K562 (cell line): ENCODE measurements around the gene SPATS2L. TPM values are rescaled to one million over a fixed set of nuclear protein-coding genes. Genes with fewer than 3 reads are reported as not detected.

ENCODE experiments used
- ATAC-seq: fragments of 200-7000 bp; cut with Tn5 transposase; 3 replicates; pipeline ENCODE4 v1.9.1; 2020; ENCODE audit warnings: moderate library complexity
- BruUV-seq: library from RNA; stranded (reverse); fragments of 400-500 nt; replicated peaks from 2 replicates; lab custom pipeline; 2021; lab: Mats Ljungman, UMichigan
- CTCF ChIA-PET: fragments of 300-600 bp; formaldehyde crosslinking; extraction: SDS; loops from one replicate; lab custom pipeline; 2021; ENCODE audit warnings: low intra/inter-chr PET ratio; lab: Yijun Ruan, JAX
- POLR2A ChIA-PET: fragments of 300-600, 350-650 bp; sonication (Branson Sonifier 250); formaldehyde crosslinking; extraction: SDS; loops from one replicate; lab custom pipeline; 2021; ENCODE audit warnings: antibody characterized with exemption, inconsistent platforms; lab: Yijun Ruan, JAX
- DNase-seq, 4 experiments: peaks; one replicate each; pipeline versions ENCODE4 v3.0.0 to v3.0.0-alpha.2; 2011 to 2018; ENCODE audit warnings: low spot score in 3 of 4, mixed read lengths in 3 of 4; ENCODE audit errors: extremely low read depth in 1 of 4
- FAIRE-seq: peaks from 2 replicates; lab custom pipeline; 2011; peaks lifted over from hg19 to GRCh38; lab: Jason Lieb, UNC
- H2AFZ ChIP-seq: 2 replicates; pipeline ENCODE4 v1.6.0; 2011; ENCODE audit warnings: low read depth, low read length, control low read depth, inconsistent platforms
- H3K27ac ChIP-seq: fragments of 200-600 bp; 3 replicates; pipeline ENCODE4 v1.8.0; 2011; ENCODE audit warnings: low read depth, mild to moderate bottlenecking, control low read depth, inconsistent platforms, low read length, moderate library complexity, mixed read lengths; ENCODE audit errors: extremely low read depth
- H3K27me3 ChIP-seq, 2 experiments: fragments of 300-600 bp in 1 of 2; 2 replicates in 1 of 2; 3 replicates in 1 of 2; pipeline versions ENCODE4 v1.6.0 to v1.8.0; 2011; ENCODE audit warnings: inconsistent platforms in 2 of 2, low read length in 2 of 2, mild to moderate bottlenecking in 1 of 2, mixed read lengths in 1 of 2, moderate library complexity in 1 of 2; ENCODE audit not compliant: control insufficient read depth in 2 of 2, insufficient read depth in 2 of 2
- H3K36me3 ChIP-seq: fragments of 300-600 bp; 3 replicates; pipeline ENCODE4 v1.8.0; 2011; ENCODE audit warnings: mild to moderate bottlenecking, low read length, inconsistent platforms; ENCODE audit not compliant: control insufficient read depth, insufficient read depth
- H3K4me1 ChIP-seq, 2 experiments: fragments of 200-600 bp in 1 of 2; replicated peaks in 1 of 2; 2 replicates in 1 of 2; 3 replicates in 1 of 2; pipeline versions ENCODE4 v1.5.1 to v1.8.0; 2011; ENCODE audit warnings: inconsistent platforms in 2 of 2, low read length in 2 of 2, mild to moderate bottlenecking in 1 of 2, mixed read lengths in 1 of 2, moderate library complexity in 1 of 2; ENCODE audit not compliant: control insufficient read depth in 2 of 2, insufficient read depth in 2 of 2
- H3K4me2 ChIP-seq: 2 replicates; pipeline ENCODE4 v1.6.1; 2011; ENCODE audit warnings: low read length, control low read depth, inconsistent platforms, mixed read lengths; ENCODE audit not compliant: insufficient read depth
- H3K4me3 ChIP-seq: fragments of 200-600 bp; sonication (generic), shearing (Covaris generic); 2 replicates; pipeline ENCODE4 v1.5.1; 2016; ENCODE audit warnings: control low read depth, inconsistent platforms
- H3K79me2 ChIP-seq: fragments of 200-600 bp; 3 replicates; pipeline ENCODE4 v1.8.0; 2011; ENCODE audit warnings: low read length, inconsistent platforms; ENCODE audit not compliant: control insufficient read depth, insufficient read depth
- H3K9ac ChIP-seq, 2 experiments: 2 replicates each; pipeline versions ENCODE4 v1.6.0 to v1.6.1; 2011; ENCODE audit warnings: low read depth in 2 of 2, low read length in 2 of 2, control low read depth in 1 of 2, inconsistent platforms in 1 of 2, mild to moderate bottlenecking in 1 of 2, mixed read lengths in 1 of 2; ENCODE audit not compliant: insufficient read depth in 1 of 2
- H3K9me1 ChIP-seq: one replicate; pipeline ENCODE4 v1.6.0; 2011; ENCODE audit warnings: inconsistent platforms, mild to moderate bottlenecking, low read length, moderate library complexity; ENCODE audit not compliant: control insufficient read depth, insufficient read depth
- H3K9me3 ChIP-seq: replicated peaks from 2 replicates; pipeline ENCODE4 v1.5.1; 2011; ENCODE audit warnings: low read depth, low read length, inconsistent platforms; ENCODE audit not compliant: control insufficient read depth, insufficient read depth
- H4K20me1 ChIP-seq: replicated peaks from 2 replicates; pipeline ENCODE4 v1.6.1; 2011; ENCODE audit warnings: low read length, inconsistent platforms, mixed read lengths; ENCODE audit not compliant: control insufficient read depth, insufficient read depth
- BDP1 ChIP-seq: IDR thresholded peaks from 3 replicates; pipeline ENCODE4 v1.6.1; 2011; ENCODE audit not compliant: insufficient read length, insufficient read depth
- CREM ChIP-seq: IDR thresholded peaks from 2 replicates; pipeline ENCODE4 v1.6.1; 2014; ENCODE audit warnings: antibody characterized with exemption, low read depth
- FIP1L1 ChIP-seq: fragments of 200-400 bp; formaldehyde crosslinking; IDR thresholded peaks from 2 replicates; pipeline ENCODE4 v1.6.1; 2018; ENCODE audit warnings: mild to moderate bottlenecking, low read depth, low read length; ENCODE audit not compliant: poor library complexity, severe bottlenecking
- GATAD2B ChIP-seq: fragments of 450-650 bp; IDR thresholded peaks from 2 replicates; pipeline ENCODE4 v1.6.1; 2017; ENCODE audit warnings: mild to moderate bottlenecking, borderline replicate concordance
- HMG20B ChIP-seq: fragments of 250-450 bp; sonication (Bioruptor Pico); IDR thresholded peaks from 2 replicates; pipeline ENCODE4 v1.5.0; 2021; ENCODE audit warnings: mild to moderate bottlenecking
- MTA2 ChIP-seq: fragments of 450-650 bp; IDR thresholded peaks from 2 replicates; pipeline ENCODE4 v1.6.1; 2016; ENCODE audit warnings: low read depth
- MTA3 ChIP-seq: fragments of 450-650 bp; formaldehyde crosslinking; IDR thresholded peaks from 2 replicates; pipeline ENCODE4 v1.6.1; 2017; ENCODE audit warnings: mild to moderate bottlenecking, borderline replicate concordance
- TSC22D4 ChIP-seq: fragments of 450-650 bp; IDR thresholded peaks from 2 replicates; pipeline ENCODE4 v1.6.1; 2016; ENCODE audit warnings: missing genetic modification characterization, missing biosample characterization, control low read depth
- WGBS: fragments of 100-300 bp; shearing (Covaris generic); methylation state at CpG from one replicate; pipeline ENCODE4 v1.1.6; 2016; ENCODE audit warnings: low coverage, mixed read lengths; ENCODE audit not compliant: insufficient coverage; ENCODE audit errors: missing lambda C conversion rate; 5-methylcytosine and 5-hydroxymethylcytosine counted together
- in situ Hi-C: fragments of 300-500 bp; cut with MboI; formaldehyde crosslinking; loops from 4 replicates; pipeline ENCODE4 v1.15.0; 2018; ENCODE audit warnings: inconsistent platforms, mixed read lengths
- intact Hi-C: fragments of 100-400 bp; cut with micrococcal nuclease; formaldehyde crosslinking; loops from 2 replicates; pipeline ENCODE4 v1.14.2; 2022
- polyA plus RNA-seq, 8 experiments: library from polyadenylated mRNA; depleted of rRNA in 4 of 8; stranded (reverse) in 5 of 8; unstranded in 3 of 8; fragments of >200 nt; fragmentation: Nextera tagmentation in 2 of 8; fragmentation: Illumina TruSeq in 1 of 8; extraction: Ambion mirVana in 2 of 8; extraction: Trizol in 1 of 8; gene quantifications; 2 replicates each; pipeline versions ENCODE4 v1.2.1 to v1.2.3, GENCODE V29; 2011 to 2014; ENCODE audit warnings: inconsistent platforms in 1 of 8, missing spikeins in 1 of 8
- total RNA-seq, 7 experiments: library from RNA; depleted of rRNA in 6 of 7; stranded (reverse); fragments of >200 nt in 6 of 7; fragmentation: Illumina TruSeq in 2 of 7; extraction: Trizol in 2 of 7; gene quantifications; 2 replicates each; pipeline versions ENCODE4 v1.2.1 to v1.2.3, GENCODE V29; 2011 to 2021; ENCODE audit warnings: low replicate concordance in 1 of 7
- TF ChIP-seq, protein P1 (sequence below): sonication (generic); formaldehyde crosslinking; IDR thresholded peaks from 2 replicates; pipeline ENCODE4 v1.8.1; 2023; ENCODE audit warnings: mild to moderate bottlenecking, missing genetic modification reagents
- TF ChIP-seq, protein P2 (sequence below): fragments of 250-450 bp; sonication (Bioruptor Pico); IDR thresholded peaks from 2 replicates; pipeline ENCODE4 v1.4.0; 2020; ENCODE audit warnings: mild to moderate bottlenecking
- TF ChIP-seq, protein P3 (sequence below): IDR thresholded peaks from 2 replicates; pipeline ENCODE4 v1.6.1; 2011; ENCODE audit not compliant: insufficient read length; ENCODE audit errors: extremely low read depth

SPATS2L gene
- total and polyA plus RNA-seq, 9 of the 15 experiments (the other 6 are each of a cell fraction or from before 2014, with no cell fraction given) = 11.3 to 41.5 (median 24.9) TPM

DNA sequence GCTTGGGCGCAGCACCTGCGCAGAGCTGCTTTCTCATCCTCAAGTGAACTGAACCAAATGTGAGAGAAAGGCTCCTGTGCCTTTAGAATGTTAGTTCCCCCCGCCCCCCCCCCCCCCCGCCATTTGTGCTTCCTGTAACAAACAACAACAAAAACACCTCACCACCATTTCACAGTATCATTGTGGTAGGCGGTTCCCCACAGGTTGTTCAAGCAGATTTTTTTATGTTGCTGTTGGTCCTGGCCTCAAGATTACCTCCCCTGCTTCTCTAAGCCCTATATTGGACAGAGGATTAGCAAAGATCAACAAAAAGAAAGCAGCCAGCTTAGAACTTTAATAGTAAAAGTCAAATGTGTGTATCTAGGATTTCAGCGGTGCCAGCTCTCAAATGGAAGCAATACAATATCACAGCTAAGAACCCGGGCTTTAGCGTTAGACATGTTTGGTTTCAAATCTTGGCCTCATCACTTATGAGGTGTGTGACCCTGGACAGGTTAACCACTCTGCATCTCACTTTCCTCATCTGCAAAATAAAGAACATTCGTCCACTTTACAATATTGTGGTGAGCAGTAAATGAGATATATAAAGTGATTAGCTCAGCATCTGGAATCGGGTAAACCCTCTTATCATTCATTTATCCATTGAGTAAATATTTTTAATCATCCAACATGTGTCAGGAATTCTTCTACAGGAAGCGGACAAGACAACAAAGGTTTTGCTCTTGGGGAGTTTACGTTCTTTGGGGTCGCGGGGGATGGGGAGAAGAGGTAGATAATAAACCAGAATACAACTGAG, 118.7 kb downstream of the SPATS2L start:
- intact Hi-C loops = no loop called here
- CTCF ChIA-PET = interaction anchor here (0.6 kb wide), 1 partner anchor 10 kb away, joined by 3 read pairs; no protein-coding TSS in a partner anchor
- BruUV-seq = no TSS peak
- no peaks in the 10 kb centered on the region for H3K36me3 ChIP-seq
- no peak for DNase-seq
- no peaks in the 10 kb centered on the region for H4K20me1 ChIP-seq
- peaks cover 0 to 4% of the 10 kb centered on the region in 2 experiments; a peak in 2 of 5 replicates for H3K4me1 ChIP-seq
- no peak for FAIRE-seq
- TF ChIP-seq FIP1L1 (no peak), CREM (no peak), MTA2 (no peak), GATAD2B (no peak), HMG20B (CRISPR knock-in tag) (no peak), BDP1 (no peak), MTA3 (no peak), TSC22D4 (tag) (no peak)
- TF ChIP-seq, protein P1, sequence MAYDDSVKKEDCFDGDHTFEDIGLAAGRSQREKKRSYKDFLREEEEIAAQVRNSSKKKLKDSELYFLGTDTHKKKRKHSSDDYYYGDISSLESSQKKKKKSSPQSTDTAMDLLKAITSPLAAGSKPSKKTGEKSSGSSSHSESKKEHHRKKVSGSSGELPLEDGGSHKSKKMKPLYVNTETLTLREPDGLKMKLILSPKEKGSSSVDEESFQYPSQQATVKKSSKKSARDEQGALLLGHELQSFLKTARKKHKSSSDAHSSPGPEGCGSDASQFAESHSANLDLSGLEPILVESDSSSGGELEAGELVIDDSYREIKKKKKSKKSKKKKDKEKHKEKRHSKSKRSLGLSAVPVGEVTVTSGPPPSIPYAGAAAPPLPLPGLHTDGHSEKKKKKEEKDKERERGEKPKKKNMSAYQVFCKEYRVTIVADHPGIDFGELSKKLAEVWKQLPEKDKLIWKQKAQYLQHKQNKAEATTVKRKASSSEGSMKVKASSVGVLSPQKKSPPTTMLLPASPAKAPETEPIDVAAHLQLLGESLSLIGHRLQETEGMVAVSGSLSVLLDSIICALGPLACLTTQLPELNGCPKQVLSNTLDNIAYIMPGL = no peak
- TF ChIP-seq, protein P2, sequence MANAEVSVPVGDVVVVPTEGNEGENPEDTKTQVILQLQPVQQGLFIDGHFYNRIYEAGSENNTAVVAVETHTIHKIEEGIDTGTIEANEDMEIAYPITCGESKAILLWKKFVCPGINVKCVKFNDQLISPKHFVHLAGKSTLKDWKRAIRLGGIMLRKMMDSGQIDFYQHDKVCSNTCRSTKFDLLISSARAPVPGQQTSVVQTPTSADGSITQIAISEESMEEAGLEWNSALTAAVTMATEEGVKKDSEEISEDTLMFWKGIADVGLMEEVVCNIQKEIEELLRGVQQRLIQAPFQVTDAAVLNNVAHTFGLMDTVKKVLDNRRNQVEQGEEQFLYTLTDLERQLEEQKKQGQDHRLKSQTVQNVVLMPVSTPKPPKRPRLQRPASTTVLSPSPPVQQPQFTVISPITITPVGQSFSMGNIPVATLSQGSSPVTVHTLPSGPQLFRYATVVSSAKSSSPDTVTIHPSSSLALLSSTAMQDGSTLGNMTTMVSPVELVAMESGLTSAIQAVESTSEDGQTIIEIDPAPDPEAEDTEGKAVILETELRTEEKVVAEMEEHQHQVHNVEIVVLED (CRISPR knock-in tag) = no peak
- TF ChIP-seq, protein P3, sequence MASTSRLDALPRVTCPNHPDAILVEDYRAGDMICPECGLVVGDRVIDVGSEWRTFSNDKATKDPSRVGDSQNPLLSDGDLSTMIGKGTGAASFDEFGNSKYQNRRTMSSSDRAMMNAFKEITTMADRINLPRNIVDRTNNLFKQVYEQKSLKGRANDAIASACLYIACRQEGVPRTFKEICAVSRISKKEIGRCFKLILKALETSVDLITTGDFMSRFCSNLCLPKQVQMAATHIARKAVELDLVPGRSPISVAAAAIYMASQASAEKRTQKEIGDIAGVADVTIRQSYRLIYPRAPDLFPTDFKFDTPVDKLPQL = no peak
- H3K9me3 ChIP-seq = no peaks in the 10 kb centered on the region
- H3K79me2 ChIP-seq = no peaks in the 10 kb centered on the region
- in situ Hi-C loops = no loop called here
- no peak overlapping the region for H3K9ac ChIP-seq
- ATAC-seq = no peak
- no peak overlapping the region for H3K4me2 ChIP-seq
- 66% methylated on average over 12 of the region's 14 CpGs for WGBS
- no peak overlapping the region for H3K4me3 ChIP-seq
- POLR2A ChIA-PET = interaction anchor here (0.9 kb wide), 1 partner anchor 10 kb away, joined by 6 read pairs; no protein-coding TSS in a partner anchor
- H3K27me3 ChIP-seq = no peaks in the 10 kb centered on the region
- no peaks in the 10 kb centered on the region for H3K9me1 ChIP-seq
- no peak overlapping the region for H2AFZ ChIP-seq
- no peak overlapping the region for H3K27ac ChIP-seq
